Measurements from ENCODE around the gene MAPK4.

GRCh38 chr18:50620319-50620718 is 60.4 kb downstream of the MAPK4 start:
- no peak for TF ChIP-seq CTCF (IDR thresholded peaks at IDR 0.05; ENCODE audit: low read length)
- TF ChIP-seq EZH2 (IDR thresholded peaks at IDR 0.05; ENCODE audit: borderline replicate concordance, low read length) = no peak
